ENCODE results near the gene MALT1.

DNA sequence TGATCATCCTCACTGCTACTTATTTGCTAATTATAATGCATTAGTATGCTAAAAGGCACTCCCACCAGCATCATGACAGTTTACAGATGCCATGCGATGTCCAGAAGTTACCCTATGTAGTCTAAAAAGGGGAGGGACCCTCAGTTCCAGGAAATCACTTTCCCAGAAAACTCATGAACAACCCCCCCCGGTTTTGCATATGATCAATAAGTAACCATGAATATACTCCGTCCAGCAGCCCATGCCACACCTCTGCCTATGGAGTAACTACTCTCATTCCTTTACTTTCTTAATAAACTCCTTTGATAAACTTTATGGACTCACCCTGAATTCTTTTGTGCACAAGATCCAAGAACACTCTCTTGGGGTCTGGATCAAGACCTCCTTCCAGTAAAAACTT, 86.8 kb downstream of the MALT1 start:
- TF ChIP-seq, protein P1, sequence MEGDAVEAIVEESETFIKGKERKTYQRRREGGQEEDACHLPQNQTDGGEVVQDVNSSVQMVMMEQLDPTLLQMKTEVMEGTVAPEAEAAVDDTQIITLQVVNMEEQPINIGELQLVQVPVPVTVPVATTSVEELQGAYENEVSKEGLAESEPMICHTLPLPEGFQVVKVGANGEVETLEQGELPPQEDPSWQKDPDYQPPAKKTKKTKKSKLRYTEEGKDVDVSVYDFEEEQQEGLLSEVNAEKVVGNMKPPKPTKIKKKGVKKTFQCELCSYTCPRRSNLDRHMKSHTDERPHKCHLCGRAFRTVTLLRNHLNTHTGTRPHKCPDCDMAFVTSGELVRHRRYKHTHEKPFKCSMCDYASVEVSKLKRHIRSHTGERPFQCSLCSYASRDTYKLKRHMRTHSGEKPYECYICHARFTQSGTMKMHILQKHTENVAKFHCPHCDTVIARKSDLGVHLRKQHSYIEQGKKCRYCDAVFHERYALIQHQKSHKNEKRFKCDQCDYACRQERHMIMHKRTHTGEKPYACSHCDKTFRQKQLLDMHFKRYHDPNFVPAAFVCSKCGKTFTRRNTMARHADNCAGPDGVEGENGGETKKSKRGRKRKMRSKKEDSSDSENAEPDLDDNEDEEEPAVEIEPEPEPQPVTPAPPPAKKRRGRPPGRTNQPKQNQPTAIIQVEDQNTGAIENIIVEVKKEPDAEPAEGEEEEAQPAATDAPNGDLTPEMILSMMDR (IDR thresholded peaks at IDR 0.05 in 4 of 5, conservative IDR thresholded peaks at IDR 0.05 in 1 of 5): no peak
- TF ChIP-seq POLR2A (IDR thresholded peaks at IDR 0.05): no peak
